HUES64 (cell line): ENCODE measurements around the gene FGF6. TPM values are rescaled to one million over a fixed set of nuclear protein-coding genes. Genes with fewer than 3 reads are reported as not detected.

Experiments used
- H3K27ac ChIP-seq: 2 replicates; pipeline ENCODE4 v1.7.0; 2013; ENCODE audit warnings: low read depth, low read length, inconsistent platforms
- H3K27me3 ChIP-seq: 2 replicates; pipeline ENCODE4 v1.6.1; 2013; ENCODE audit warnings: mild to moderate bottlenecking, low read length; ENCODE audit not compliant: insufficient read depth
- H3K36me3 ChIP-seq: 2 replicates; pipeline ENCODE4 v1.6.1; 2013; ENCODE audit warnings: mild to moderate bottlenecking, low read length; ENCODE audit not compliant: insufficient read depth
- H3K4me1 ChIP-seq: 2 replicates; pipeline ENCODE4 v1.6.1; 2013; ENCODE audit warnings: mild to moderate bottlenecking, low read length, moderate library complexity; ENCODE audit not compliant: insufficient read depth
- H3K4me3 ChIP-seq: 2 replicates; pipeline ENCODE4 v1.5.1; 2013; ENCODE audit warnings: mild to moderate bottlenecking, low read length, moderate library complexity
- H3K9ac ChIP-seq: 2 replicates; pipeline ENCODE4 v1.6.1; 2013; ENCODE audit warnings: mild to moderate bottlenecking, low read depth, low read length
- H3K9me3 ChIP-seq: 2 replicates; pipeline ENCODE4 v1.6.1; 2013; ENCODE audit warnings: low read depth, low read length; ENCODE audit not compliant: insufficient read depth
- WGBS: fragments of 150-250, 120-280 bp; methylation state at CpG from one replicate; pipeline ENCODE4 v1.1.7; 2013; ENCODE audit warnings: missing lambda C conversion rate; 5-methylcytosine and 5-hydroxymethylcytosine counted together
- polyA plus RNA-seq, 2 experiments: library from polyadenylated mRNA; stranded (reverse); fragments of 50-300 nt; gene quantifications; one replicate each; pipeline ENCODE4 v1.2.3, GENCODE V29; 2013

Gene FGF6
- not detected for polyA plus RNA-seq (2013, experiment 1 of 2)
- polyA plus RNA-seq (2013, experiment 2 of 2), result not detected

DNA sequence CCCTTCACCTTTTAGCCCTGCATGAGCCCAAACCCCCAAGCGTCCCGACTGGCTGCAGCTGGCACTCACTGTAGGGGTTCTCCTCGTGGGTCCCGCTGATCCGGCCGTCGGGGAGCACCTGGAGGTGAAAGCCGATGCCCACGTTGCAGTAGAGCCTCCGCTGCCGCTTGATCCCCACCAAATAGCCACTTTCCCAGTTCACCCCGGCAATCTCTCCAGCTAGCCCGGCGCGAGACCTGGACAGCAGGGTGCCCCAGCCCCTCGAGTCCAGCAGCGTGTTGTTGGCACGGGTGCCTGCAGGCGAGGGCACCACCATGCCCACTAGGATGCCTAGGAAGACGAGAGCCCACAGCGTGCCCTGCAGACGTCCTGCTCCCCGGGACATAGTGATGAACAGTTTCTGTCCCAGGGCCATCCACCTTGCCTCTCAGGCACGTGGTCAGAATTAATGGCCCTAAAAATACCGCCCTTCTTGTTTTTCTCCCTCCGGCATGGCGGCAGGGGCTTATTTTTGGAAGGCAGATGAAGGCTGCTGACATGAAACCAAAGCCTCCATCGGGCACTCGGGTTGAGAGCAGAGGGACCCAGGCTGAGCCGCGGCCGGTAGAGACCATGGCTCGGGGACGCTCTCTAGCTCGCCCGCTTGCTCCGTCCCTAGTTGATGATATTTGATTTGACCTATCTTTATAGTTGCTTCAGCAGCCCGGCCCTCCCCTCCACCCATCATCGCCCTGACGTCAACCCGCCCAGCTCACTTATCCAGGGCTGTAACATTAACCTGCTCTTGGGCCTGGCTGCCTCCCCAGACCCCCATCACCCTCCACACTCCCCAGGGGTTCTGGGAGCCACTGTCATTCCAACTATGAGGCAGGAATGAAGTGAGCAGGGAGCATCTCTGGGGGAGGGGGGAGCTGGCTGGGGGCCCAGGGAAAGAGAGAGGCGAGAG, at the start of gene FGF6:
Gene FGF6 (minus strand): TSS at position 660 of the 946 bp plus-strand sequence. CDS start 245 bp downstream, at position 415.
- H3K4me3 ChIP-seq, result no peak within 1 kb of the TSS
- H3K9ac ChIP-seq, result no peak within 1 kb of the TSS
- no peaks in the 10 kb centered on the region for H3K27me3 ChIP-seq
- H3K9me3 ChIP-seq, result no peaks in the 10 kb centered on the region
- H3K27ac ChIP-seq, result no peak within 1 kb of the TSS
- peaks cover 36% of the 10 kb centered on the region for H3K4me1 ChIP-seq
- no peaks in the 10 kb centered on the region for H3K36me3 ChIP-seq
- WGBS, result 91% methylated on average over 41 of the region's 42 CpGs

GRCh38 chr12:4490973-4491372, 45.4 kb upstream of the FGF6 start:
- Histone ChIP-seq H3K36me3 (peaks cover 38% of the 10 kb centered on the region), H3K4me1 (peaks cover 22% of the 10 kb centered on the region), H3K27me3 (no peaks in the 10 kb centered on the region), H3K9me3 (no peaks in the 10 kb centered on the region), H3K27ac (no peak overlapping the region), H3K9ac (no peak overlapping the region), H3K4me3 (no peak overlapping the region)
- no CpG with 5 or more reads among the region's 1 CpG for WGBS

DNA sequence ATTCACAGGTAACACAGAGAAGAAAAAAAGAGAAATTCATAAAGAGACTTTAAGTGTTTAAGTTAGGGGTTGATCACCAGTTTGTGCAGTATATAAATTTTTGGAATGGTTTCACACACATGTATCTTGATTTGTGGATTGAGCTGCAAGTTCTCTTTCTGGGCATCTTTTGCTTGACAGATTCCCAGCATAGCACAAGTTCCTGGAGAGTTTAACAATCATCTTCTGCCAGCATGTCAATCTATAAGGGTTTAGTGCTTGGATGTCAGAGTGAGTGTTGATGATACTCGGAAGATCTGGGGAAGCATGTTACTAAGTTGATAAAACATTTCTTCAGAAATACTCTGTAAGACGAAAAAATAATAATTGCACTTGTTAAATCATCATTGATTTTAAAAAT, 43.9 kb upstream of the FGF6 start:
- Histone ChIP-seq H3K4me1 (peaks cover 22% of the 10 kb centered on the region), H3K27ac (no peak overlapping the region), H3K36me3 (peaks cover 27% of the 10 kb centered on the region), H3K4me3 (no peak overlapping the region), H3K27me3 (no peaks in the 10 kb centered on the region), H3K9me3 (no peaks in the 10 kb centered on the region), H3K9ac (no peak overlapping the region)
- 80% methylated on average over 1 of the region's 2 CpGs for WGBS

GRCh38 chr12:4486980-4487379, 41.4 kb upstream of the FGF6 start:
- Histone ChIP-seq H3K36me3 (peaks cover 27% of the 10 kb centered on the region), H3K27me3 (no peaks in the 10 kb centered on the region), H3K9ac (no peak overlapping the region), H3K4me3 (no peak overlapping the region), H3K4me1 (peaks cover 22% of the 10 kb centered on the region), H3K27ac (no peak overlapping the region), H3K9me3 (no peaks in the 10 kb centered on the region)
- 29% methylated on average over 2 of the region's 2 CpGs for WGBS

- 85% methylated on average over 4 of the region's 4 CpGs for WGBS
- Histone ChIP-seq H3K9me3 (no peaks in the 10 kb centered on the region), H3K4me3 (no peak overlapping the region), H3K27ac (no peak overlapping the region), H3K9ac (no peak overlapping the region), H3K36me3 (peaks cover 27% of the 10 kb centered on the region), H3K4me1 (peaks cover 22% of the 10 kb centered on the region), H3K27me3 (no peaks in the 10 kb centered on the region)
Measured at GRCh38 chr12:4486049-4486699, 40.6 kb upstream of the FGF6 start.

DNA sequence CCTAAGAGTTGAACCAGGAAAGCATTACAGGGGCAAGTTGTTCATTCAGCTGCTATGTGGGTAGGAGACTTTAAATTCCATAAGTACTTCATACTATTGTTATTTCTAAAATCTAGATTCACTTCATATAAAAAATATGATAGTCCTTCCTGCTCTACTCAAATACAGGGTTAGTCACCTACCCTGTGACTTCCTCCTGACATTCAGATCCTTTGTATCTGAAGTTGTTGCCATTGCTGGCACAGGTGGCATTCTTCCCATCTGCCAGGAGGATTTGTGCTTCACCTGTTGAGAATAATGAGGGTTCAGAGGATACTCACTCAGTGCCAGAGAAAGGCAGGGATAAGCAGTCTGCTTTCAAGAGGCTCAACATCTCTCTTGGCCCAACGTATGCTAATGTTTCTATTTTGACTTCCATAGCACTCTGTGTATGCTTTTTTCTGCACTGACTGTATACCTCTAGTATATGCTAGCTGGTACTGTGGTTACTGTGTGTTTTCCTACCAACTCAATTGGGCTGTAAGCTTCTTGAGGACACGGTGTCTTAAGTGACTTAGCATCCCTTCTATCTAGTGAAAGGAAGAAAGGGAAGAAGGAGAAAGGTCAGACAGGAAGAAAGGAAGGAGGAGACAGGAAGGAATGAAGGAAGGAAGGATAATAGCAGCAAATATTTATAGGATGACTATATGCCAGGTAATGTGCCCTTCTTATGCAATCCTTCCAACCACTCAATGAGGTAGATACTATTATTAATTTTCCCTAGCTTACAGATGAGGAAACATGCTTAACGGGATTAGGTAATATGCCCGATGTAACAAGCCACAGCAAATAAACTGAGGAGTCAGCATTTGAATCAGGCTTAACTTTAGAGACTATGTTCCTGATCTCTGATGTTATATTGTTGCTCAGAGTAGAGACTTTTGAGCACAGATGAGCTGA, 38.5 kb upstream of the FGF6 start:
- Histone ChIP-seq H3K27ac (no peak overlapping the region), H3K4me1 (peaks cover 22% of the 10 kb centered on the region)

GRCh38 chr12:4482936-4483335, 37.3 kb upstream of the FGF6 start:
- WGBS, result 91% methylated on average over 5 of the region's 7 CpGs
- H3K9ac ChIP-seq, result no peak overlapping the region
- H3K27ac ChIP-seq, result no peak overlapping the region
- H3K9me3 ChIP-seq, result peaks cover 18% of the 10 kb centered on the region; the same call in 1 of the 2 replicates
- no peaks in the 10 kb centered on the region for H3K27me3 ChIP-seq
- H3K36me3 ChIP-seq, result no peaks in the 10 kb centered on the region
- peaks cover 19% of the 10 kb centered on the region for H3K4me1 ChIP-seq
- no peak overlapping the region for H3K4me3 ChIP-seq

More for the DNA sequence above, 38.5 kb upstream of the FGF6 start:
- no peak overlapping the region for H3K4me3 ChIP-seq
- H3K36me3 ChIP-seq, result peaks cover 7% of the 10 kb centered on the region
- peaks cover 7% of the 10 kb centered on the region; the same call in 1 of the 2 replicates for H3K9me3 ChIP-seq
- 90% methylated on average over 4 of the region's 4 CpGs for WGBS
- no peak overlapping the region for H3K9ac ChIP-seq
- no peaks in the 10 kb centered on the region for H3K27me3 ChIP-seq

- no peaks in the 10 kb centered on the region for H3K27me3 ChIP-seq
- H3K27ac ChIP-seq, result no peak overlapping the region
- no peak overlapping the region for H3K9ac ChIP-seq
- WGBS, result 89% methylated on average over 2 of the region's 3 CpGs
- no peak overlapping the region for H3K4me3 ChIP-seq
- H3K36me3 ChIP-seq, result no peaks in the 10 kb centered on the region
- H3K4me1 ChIP-seq, result no peaks in the 10 kb centered on the region; the same call in 1 of the 2 replicates
- peaks cover 18% of the 10 kb centered on the region; the same call in 1 of the 2 replicates for H3K9me3 ChIP-seq
Measured at GRCh38 chr12:4478933-4479332, 33.3 kb upstream of the FGF6 start.

DNA sequence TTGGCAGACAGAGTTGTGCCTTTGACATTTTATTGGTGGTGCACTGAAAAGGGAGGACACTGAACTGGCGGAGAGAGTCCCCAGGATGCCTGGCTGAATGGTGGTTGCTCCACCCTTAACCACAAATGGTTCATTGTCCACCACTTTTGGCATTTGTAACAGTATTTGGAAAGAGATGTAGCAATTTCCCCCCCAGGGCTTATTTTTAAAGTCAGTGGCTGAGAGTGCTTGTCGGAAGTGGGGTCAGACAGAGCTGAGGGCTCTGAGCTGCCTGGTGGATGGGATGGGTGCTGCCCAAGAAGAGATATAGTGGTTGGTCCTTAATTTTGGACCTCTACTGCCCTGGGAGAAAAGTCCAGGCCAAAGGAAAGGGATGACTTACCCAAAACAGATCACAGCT, 31.5 kb upstream of the FGF6 start:
- Histone ChIP-seq H3K36me3 (no peaks in the 10 kb centered on the region), H3K9ac (no peak overlapping the region), H3K4me1 (no peaks in the 10 kb centered on the region), H3K9me3 (peaks cover 18% of the 10 kb centered on the region; the same call in 1 of the 2 replicates), H3K4me3 (no peak overlapping the region), H3K27ac (no peak overlapping the region), H3K27me3 (no peaks in the 10 kb centered on the region)
- 94% methylated on average over 2 of the region's 2 CpGs for WGBS

- Histone ChIP-seq H3K9me3 (no peaks in the 10 kb centered on the region), H3K36me3 (no peaks in the 10 kb centered on the region), H3K27ac (no peak overlapping the region), H3K4me1 (no peaks in the 10 kb centered on the region), H3K27me3 (no peaks in the 10 kb centered on the region), H3K4me3 (no peak overlapping the region), H3K9ac (no peak overlapping the region)
- 82% methylated on average over 1 of the region's 2 CpGs for WGBS
Measured at GRCh38 chr12:4472046-4472445, 26.4 kb upstream of the FGF6 start.
